H1 (cell line): ENCODE results near the gene MMP7. TPM values are rescaled to one million over a fixed set of nuclear protein-coding genes. Genes with fewer than 3 reads are reported as not detected.

ENCODE experiments used
- ATF3 ChIP-seq: IDR thresholded peaks from 2 replicates; pipeline ENCODE4 v1.6.1; 2011; ENCODE audit warnings: low read depth, mild to moderate bottlenecking, low read length; ENCODE audit not compliant: insufficient read depth
- BRCA1 ChIP-seq: IDR thresholded peaks from 2 replicates; pipeline ENCODE4 v1.6.1; 2012; ENCODE audit warnings: low read depth, low read length, improper control_type of control experiment
- CHD7 ChIP-seq: fragments of 300-600 bp; sonication (generic); IDR thresholded peaks from 2 replicates; pipeline ENCODE4 v1.7.1; 2012; ENCODE audit warnings: low read length, moderate library complexity, mild to moderate bottlenecking, inconsistent platforms; ENCODE audit not compliant: insufficient replicate concordance
- E2F6 ChIP-seq: IDR thresholded peaks from 2 replicates; pipeline ENCODE4 v1.6.1; 2012; ENCODE audit warnings: inconsistent platforms
- KDM1A ChIP-seq: fragments of 200-600, 300-600 bp; sonication (generic); IDR thresholded peaks from 2 replicates; pipeline ENCODE4 v1.7.1; 2016; ENCODE audit warnings: mild to moderate bottlenecking, low read length, borderline replicate concordance
- MAFK ChIP-seq: IDR thresholded peaks from 2 replicates; pipeline ENCODE4 v1.6.1; 2012; ENCODE audit warnings: low read depth, mild to moderate bottlenecking, improper control_type of control experiment, low read length
- RAD21 ChIP-seq, 2 experiments: IDR thresholded peaks in 1 of 2; conservative IDR thresholded peaks in 1 of 2; 2 replicates each; pipeline ENCODE4 v1.6.1; 2011; ENCODE audit warnings: low read depth in 2 of 2, low read length in 2 of 2, improper control_type of control experiment in 1 of 2, inconsistent platforms in 1 of 2, mild to moderate bottlenecking in 1 of 2, moderate library complexity in 1 of 2
- RFX5 ChIP-seq: IDR thresholded peaks from 2 replicates; pipeline ENCODE4 v1.6.1; 2011; ENCODE audit warnings: low read depth, low read length, improper control_type of control experiment, borderline replicate concordance
- SIX5 ChIP-seq: IDR thresholded peaks from 2 replicates; pipeline ENCODE4 v1.6.1; 2011; ENCODE audit warnings: mild to moderate bottlenecking, low read depth, low read length
- SP2 ChIP-seq: IDR thresholded peaks from 2 replicates; pipeline ENCODE4 v1.6.1; 2012; ENCODE audit warnings: mild to moderate bottlenecking, low read length, inconsistent platforms
- TBP ChIP-seq: IDR thresholded peaks from 2 replicates; pipeline ENCODE4 v1.6.1; 2011; ENCODE audit warnings: low read depth, low read length, improper control_type of control experiment
- polyA plus RNA-seq, 7 experiments: library from polyadenylated mRNA; depleted of rRNA in 3 of 7; stranded (reverse) in 5 of 7; unstranded in 2 of 7; fragments of >200 nt in 5 of 7; fragments of 200-250 nt in 2 of 7; gene quantifications; 1 replicate in 5 of 7; 2 replicates in 1 of 7; 4 replicates in 1 of 7; pipeline versions ENCODE4 v1.2.1 to v1.2.3, GENCODE V29; 2011 to 2013; ENCODE audit warnings: missing spikeins in 2 of 7, mixed read lengths in 2 of 7
- total RNA-seq: library from RNA; stranded (reverse); fragmentation: NEBNext Ultra II Directional; extraction: Animal tissue kit (Norgen Biotek cat#: 25700); gene quantifications from 2 replicates; pipeline ENCODE4 v1.2.1, GENCODE V29; 2021

The MMP7 gene
- total and polyA plus RNA-seq, 2 of the 8 experiments (the other 6 are each of a cell fraction or from before 2014, with no cell fraction given), result not detected

GRCh38 chr11:102527684-102528083 lies 2.9 kb downstream of the MMP7 start (continued):
- TF ChIP-seq CHD7 (no peak), MAFK (no peak), BRCA1 (no peak), SIX5 (no peak), TBP (no peak), KDM1A (no peak), ATF3 (no peak), E2F6 (no peak), RFX5 (no peak), SP2 (no peak), RAD21 (IDR thresholded peaks at IDR 0.05 in 1 of 2, conservative IDR thresholded peaks at IDR 0.05 in 1 of 2; ENCODE audit: low read depth in 2 of 2, low read length in 2 of 2) (no peak)
